ENCODE measurements around the gene POLE.

DNA sequence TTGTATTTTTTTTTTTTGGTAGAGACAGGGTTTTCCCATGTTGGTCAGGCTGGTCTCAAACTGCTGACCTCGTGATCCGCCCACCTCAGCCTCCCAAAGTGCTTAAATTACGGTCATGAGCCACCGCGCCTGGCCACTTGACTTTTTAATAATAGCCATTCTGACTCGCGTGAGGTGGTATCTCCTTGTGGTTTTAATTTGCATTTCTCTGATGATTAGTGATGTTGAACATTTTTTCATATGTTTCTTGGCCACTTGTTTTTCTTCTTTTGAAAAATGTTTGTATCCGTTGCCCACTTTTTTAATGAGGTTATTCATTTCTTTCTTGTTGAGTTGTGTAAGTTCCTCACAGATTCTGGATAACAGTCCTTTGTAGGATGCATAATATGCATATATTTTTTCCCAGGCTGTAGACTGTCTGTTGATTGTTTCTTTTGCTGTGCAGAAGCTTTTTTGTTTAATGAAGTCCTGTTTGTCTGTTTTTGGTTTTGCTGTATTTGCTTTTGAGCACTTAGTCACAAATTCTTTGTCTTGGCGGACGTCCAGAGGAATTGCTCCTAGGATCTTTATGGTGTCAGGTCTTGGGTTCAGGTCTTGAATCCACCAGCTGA is 13.2 kb upstream of the POLE start:
- TF ChIP-seq CTCF (IDR thresholded peaks at IDR 0.05): no peak
- TF ChIP-seq POLR2A (IDR thresholded peaks at IDR 0.05): no peak

Data from Peyer's patch (tissue), 4 donors.